Stimulated activated CD8-positive, alpha-beta memory T cell treated with anti-CD3 and anti-CD28 coated beads, Interleukin-15, amount 100 ng/mL, for 24 hours (primary cell): ENCODE measurements around the gene POLR1B.
"Not testable (repeated sequence)": the region's sequence is repeated elsewhere in the genome, so short reads cannot be mapped to it uniquely, and the experiment has no call there.

Experiments
- DNase-seq: peaks from one replicate; pipeline ENCODE4 v3.0.0-alpha.2; 2020; ENCODE audit warnings: low read depth

The POLR1B gene

GRCh38 chr2:112540906-112541305, 1.4 kb upstream of the POLR1B start:
- DNase-seq = no peak

- peak; percentile 49 for DNase-seq
Observed at GRCh38 chr2:112541315-112542122, 746 bp upstream of the POLR1B start.

- no peak for DNase-seq
Observed at GRCh38 chr2:112542984-112543661, 858 bp downstream of the POLR1B start.

GRCh38 chr2:112547333-112547732, 5.1 kb downstream of the POLR1B start:
- DNase-seq = no peak

GRCh38 chr2:112548980-112549379, 6.7 kb downstream of the POLR1B start:
- no peak for DNase-seq

- DNase-seq = no peak
Observed at GRCh38 chr2:112566104-112566503, 23.8 kb downstream of the POLR1B start.

- not testable (repeated sequence) for DNase-seq
Observed at GRCh38 chr2:112566508-112566907, 24.2 kb downstream of the POLR1B start.

- no peak for DNase-seq
Observed at GRCh38 chr2:112572005-112572404, 29.7 kb downstream of the POLR1B start.

- DNase-seq = no peak
Observed at GRCh38 chr2:112577756-112578155, 35.5 kb downstream of the POLR1B start.

- no peak for DNase-seq
Observed at GRCh38 chr2:112579241-112579640, 37.0 kb downstream of the POLR1B start.

- DNase-seq = no peak
Observed at GRCh38 chr2:112580084-112580483, 37.8 kb downstream of the POLR1B start.

GRCh38 chr2:112582314-112582746, 40.1 kb downstream of the POLR1B start:
- no peak for DNase-seq

- DNase-seq = no peak
Observed at GRCh38 chr2:112583497-112584133, 41.4 kb downstream of the POLR1B start.

GRCh38 chr2:112584134-112584890, 42.0 kb downstream of the POLR1B start, which contains the start of gene CHCHD5:
TSS of gene CHCHD5 (plus strand) at chr2:112584609. CDS start at chr2:112584648, 39 bp downstream.
- DNase-seq = peak; percentile 71

GRCh38 chr2:112584891-112585250, 42.6 kb downstream of the POLR1B start:
- no peak for DNase-seq

- no peak for DNase-seq
Observed at GRCh38 chr2:112585400-112585799, 43.1 kb downstream of the POLR1B start.

- DNase-seq = no peak
Observed at GRCh38 chr2:112585873-112586464, 43.7 kb downstream of the POLR1B start.

GRCh38 chr2:112588611-112589045, 46.4 kb downstream of the POLR1B start:
- DNase-seq = no peak

GRCh38 chr2:112591413-112591812, 49.1 kb downstream of the POLR1B start:
- no peak for DNase-seq

GRCh38 chr2:112593736-112594135, 51.5 kb downstream of the POLR1B start:
- DNase-seq = no peak

- DNase-seq = no peak
Observed at GRCh38 chr2:112597537-112598322, 55.5 kb downstream of the POLR1B start.
